ENCODE data around the gene SERPINC1.

DNA sequence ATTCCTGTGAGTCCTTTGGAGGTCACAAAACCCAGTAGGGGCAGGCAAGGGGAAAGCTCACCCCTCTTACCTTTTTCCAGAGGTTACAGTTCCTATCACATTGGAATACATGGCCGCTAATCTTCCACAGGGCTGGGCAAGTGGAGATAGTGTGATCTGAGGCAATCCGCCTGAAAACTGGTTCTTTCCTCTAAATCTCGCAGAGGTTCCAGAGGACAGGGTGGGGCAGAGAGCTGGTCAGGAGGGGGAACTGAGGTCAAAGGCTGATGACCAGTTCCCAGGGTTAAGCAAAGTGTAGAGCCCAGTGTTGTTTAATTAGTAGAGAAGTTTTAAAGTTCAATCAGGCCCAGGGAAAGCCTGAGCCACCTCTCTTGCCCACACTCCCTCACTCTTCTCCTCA lies at the start of gene SERPINC1:
- TF ChIP-seq, protein P1, sequence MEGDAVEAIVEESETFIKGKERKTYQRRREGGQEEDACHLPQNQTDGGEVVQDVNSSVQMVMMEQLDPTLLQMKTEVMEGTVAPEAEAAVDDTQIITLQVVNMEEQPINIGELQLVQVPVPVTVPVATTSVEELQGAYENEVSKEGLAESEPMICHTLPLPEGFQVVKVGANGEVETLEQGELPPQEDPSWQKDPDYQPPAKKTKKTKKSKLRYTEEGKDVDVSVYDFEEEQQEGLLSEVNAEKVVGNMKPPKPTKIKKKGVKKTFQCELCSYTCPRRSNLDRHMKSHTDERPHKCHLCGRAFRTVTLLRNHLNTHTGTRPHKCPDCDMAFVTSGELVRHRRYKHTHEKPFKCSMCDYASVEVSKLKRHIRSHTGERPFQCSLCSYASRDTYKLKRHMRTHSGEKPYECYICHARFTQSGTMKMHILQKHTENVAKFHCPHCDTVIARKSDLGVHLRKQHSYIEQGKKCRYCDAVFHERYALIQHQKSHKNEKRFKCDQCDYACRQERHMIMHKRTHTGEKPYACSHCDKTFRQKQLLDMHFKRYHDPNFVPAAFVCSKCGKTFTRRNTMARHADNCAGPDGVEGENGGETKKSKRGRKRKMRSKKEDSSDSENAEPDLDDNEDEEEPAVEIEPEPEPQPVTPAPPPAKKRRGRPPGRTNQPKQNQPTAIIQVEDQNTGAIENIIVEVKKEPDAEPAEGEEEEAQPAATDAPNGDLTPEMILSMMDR (IDR thresholded peaks at IDR 0.05), result no peak
- no peak for TF ChIP-seq EP300 (IDR thresholded peaks at IDR 0.05)
